ENCODE measurements around the gene MEX3D. TPM values are rescaled to one million over a fixed set of nuclear protein-coding genes. Genes with fewer than 3 reads are reported as not detected.

Gene MEX3D
- total RNA-seq, 1 experiment from 2014 or later, result 64.0 TPM

GRCh38 chr19:1590641-1591397 is 22.7 kb upstream of the MEX3D start:
- no peaks in the 10 kb centered on the region for H3K27me3 ChIP-seq (ENCODE audit: low read length)
- no peaks in the 10 kb centered on the region for H3K36me3 ChIP-seq (ENCODE audit: low read depth, low read length)
- H4K20me1 ChIP-seq (ENCODE audit: low read length), result no peaks in the 10 kb centered on the region
- peak overlapping the region; percentile 86; the same call in 1 of the 2 replicates for H3K27ac ChIP-seq (ENCODE audit: low read length)
- TF ChIP-seq EZH2phosphoT487 (IDR thresholded peaks at IDR 0.05; ENCODE audit: borderline replicate concordance, low read length) (no peak), CTCF (conservative IDR thresholded peaks at IDR 0.05; ENCODE audit: low read depth, low read length) (peak; percentile 27; the same call in 1 of the 2 replicates), EZH2 (IDR thresholded peaks at IDR 0.05; ENCODE audit: low read length, unreplicated experiment) (no peak)
- peak; percentile 14; the same call in 1 of the 2 replicates for ATAC-seq
- no peaks in the 10 kb centered on the region for H3K9me2 ChIP-seq (replicated peaks; ENCODE audit: low read length)
- no peak for DNase-seq
- ChIA-PET CTCF (interaction anchor here (0.9 to 1.0 kb wide), 2 partner anchors 44 to 83 kb away, joined by 3 read pairs; no protein-coding TSS in a partner anchor), POLR2A (ENCODE audit: unreplicated experiment) (no interaction called here)
- H3K4me2 ChIP-seq (ENCODE audit: low read length), result peak overlapping the region; percentile 97
- peaks cover 47% of the 10 kb centered on the region for H3K79me2 ChIP-seq (ENCODE audit: low read length)
- intact Hi-C loops (cut with micrococcal nuclease), result no loop called here
- BruUV-seq (replicated peaks), result no TSS peak
- H3K9ac ChIP-seq (ENCODE audit: low read length), result peak overlapping the region; percentile 100
- H3K9me3 ChIP-seq (ENCODE audit: low read length), result no peaks in the 10 kb centered on the region
- 0 out of 2 replicates have a peak, but pooled peaks cover 12% of the 10 kb centered on the region for H3K4me1 ChIP-seq (ENCODE audit: insufficient read depth, low read length)
- H2AFZ ChIP-seq (ENCODE audit: low read length), result no peak overlapping the region
- peak overlapping the region; percentile 96 for H3K4me3 ChIP-seq (ENCODE audit: low read length)
- H3F3A ChIP-seq (ENCODE audit: low read length, unreplicated experiment), result no peaks in the 10 kb centered on the region

- POLR2A ChIA-PET (ENCODE audit: unreplicated experiment), result no interaction called here
- no peaks in the 10 kb centered on the region for H4K20me1 ChIP-seq (ENCODE audit: low read length)
- no peak for ATAC-seq
These were observed 19.7 kb upstream of the MEX3D start for GRCh38 chr19:1587872-1588271.

More at GRCh38 chr19:1587872-1588271, 19.7 kb upstream of the MEX3D start:
- H3K9ac ChIP-seq (ENCODE audit: low read length), result no peak overlapping the region
- H3K4me1 ChIP-seq (ENCODE audit: insufficient read depth, low read length), result 0 out of 2 replicates have a peak, but pooled peaks cover 12% of the 10 kb centered on the region
- BruUV-seq (replicated peaks), result no TSS peak
- no peaks in the 10 kb centered on the region for H3F3A ChIP-seq (ENCODE audit: low read length, unreplicated experiment)
- TF ChIP-seq EZH2 (IDR thresholded peaks at IDR 0.05; ENCODE audit: low read length, unreplicated experiment) (no peak), CTCF (conservative IDR thresholded peaks at IDR 0.05; ENCODE audit: low read depth, low read length) (no peak)
- no peak overlapping the region for H3K27ac ChIP-seq (ENCODE audit: low read length)
- CTCF ChIA-PET, result no interaction called here
- peaks cover 53% of the 10 kb centered on the region for H3K79me2 ChIP-seq (ENCODE audit: low read length)
- no peaks in the 10 kb centered on the region for H3K27me3 ChIP-seq (ENCODE audit: low read length)
- no peaks in the 10 kb centered on the region for H3K36me3 ChIP-seq (ENCODE audit: low read depth, low read length)
- DNase-seq, result no peak
- H3K4me2 ChIP-seq (ENCODE audit: low read length), result no peak overlapping the region
- no peaks in the 10 kb centered on the region for H3K9me2 ChIP-seq (replicated peaks; ENCODE audit: low read length)
- no peak overlapping the region for H3K4me3 ChIP-seq (ENCODE audit: low read length)
- intact Hi-C loops (cut with micrococcal nuclease), result no loop called here
- H3K9me3 ChIP-seq (ENCODE audit: low read length), result no peaks in the 10 kb centered on the region
- no peak overlapping the region for H2AFZ ChIP-seq (ENCODE audit: low read length)

All from PC-3 (cell line).